Kidney capillary endothelial cell (primary cell): ENCODE measurements around the gene CFAP299.
A peak's percentile ranks its signal among the peaks of the same experiment; 100 is the strongest.

ENCODE experiments used
- DNase-seq: peaks from one replicate; pipeline ENCODE4 v3.0.0-alpha.2; 2018; ENCODE audit warnings: low spot score

Gene CFAP299

GRCh38 chr4:80515496-80515895 is 180.0 kb downstream of the CFAP299 start:
- no peak for DNase-seq

- DNase-seq, result no peak
These were observed 185.9 kb downstream of the CFAP299 start for GRCh38 chr4:80521438-80521837.

GRCh38 chr4:80526697-80527096 is 191.2 kb downstream of the CFAP299 start:
- no peak for DNase-seq

- DNase-seq, result no peak
These were observed 193.5 kb downstream of the CFAP299 start for GRCh38 chr4:80529026-80529425.

GRCh38 chr4:80532674-80533333 is 197.3 kb downstream of the CFAP299 start:
- no peak for DNase-seq

GRCh38 chr4:80535551-80535950 is 200.0 kb downstream of the CFAP299 start:
- no peak for DNase-seq

GRCh38 chr4:80538276-80538926 is 202.9 kb downstream of the CFAP299 start:
- DNase-seq, result peak; percentile 30

GRCh38 chr4:80539190-80539589 is 203.7 kb downstream of the CFAP299 start:
- no peak for DNase-seq

GRCh38 chr4:80540349-80540748 is 204.8 kb downstream of the CFAP299 start:
- no peak for DNase-seq

- no peak for DNase-seq
These were observed 205.4 kb downstream of the CFAP299 start for GRCh38 chr4:80540785-80541469.

GRCh38 chr4:80542747-80543146 is 207.2 kb downstream of the CFAP299 start:
- DNase-seq, result no peak

GRCh38 chr4:80560337-80560736 is 224.8 kb downstream of the CFAP299 start:
- no peak for DNase-seq

GRCh38 chr4:80566203-80566872 is 230.8 kb downstream of the CFAP299 start:
- DNase-seq, result no peak

GRCh38 chr4:80568891-80569290 is 233.4 kb downstream of the CFAP299 start:
- DNase-seq, result no peak

GRCh38 chr4:80576796-80577195 is 241.3 kb downstream of the CFAP299 start:
- DNase-seq, result no peak

GRCh38 chr4:80578001-80578400 is 242.5 kb downstream of the CFAP299 start:
- DNase-seq, result no peak

GRCh38 chr4:80585542-80585941 is 250.0 kb downstream of the CFAP299 start:
- DNase-seq, result no peak

- no peak for DNase-seq
These were observed 251.2 kb downstream of the CFAP299 start for GRCh38 chr4:80586716-80587115.

GRCh38 chr4:80587871-80588385 is 252.4 kb downstream of the CFAP299 start:
- DNase-seq, result no peak

- no peak for DNase-seq
These were observed 257.4 kb downstream of the CFAP299 start for GRCh38 chr4:80592950-80593349.

GRCh38 chr4:80594701-80595100 is 259.2 kb downstream of the CFAP299 start:
- DNase-seq, result no peak

- no peak for DNase-seq
These were observed 272.9 kb downstream of the CFAP299 start for GRCh38 chr4:80608281-80608980.
